HepG2 (cell line): ENCODE data around the gene GSX1. TPM values are rescaled to one million over a fixed set of nuclear protein-coding genes. Genes with fewer than 3 reads are reported as not detected.

Experiments
- CBX2 ChIP-seq, 2 experiments: fragments of 200-600 bp in 1 of 2; sonication (generic); formaldehyde crosslinking in 1 of 2; IDR thresholded peaks; 2 replicates each; pipeline versions ENCODE4 v1.7.0 to v1.8.1; 2018 to 2022; ENCODE audit warnings: low read depth in 2 of 2, low read length in 1 of 2, mild to moderate bottlenecking in 1 of 2, missing genetic modification reagents in 1 of 2
- DNMT3B ChIP-seq: conservative IDR thresholded peaks from 2 replicates; pipeline ENCODE4 v1.6.1; 2016; ENCODE audit warnings: missing biosample characterization, control low read depth
- GZF1 ChIP-seq: sonication (generic); formaldehyde crosslinking; IDR thresholded peaks from 2 replicates; pipeline ENCODE4 v1.5.1; 2020; ENCODE audit warnings: mild to moderate bottlenecking, missing genetic modification reagents
- HOXA9 ChIP-seq: sonication (generic); formaldehyde crosslinking; IDR thresholded peaks from 2 replicates; pipeline ENCODE4 v1.8.1; 2022; ENCODE audit warnings: missing genetic modification reagents, mild to moderate bottlenecking, moderate library complexity, borderline replicate concordance
- NR2F2 ChIP-seq: IDR thresholded peaks from 2 replicates; pipeline ENCODE4 v1.6.1; 2012; ENCODE audit warnings: low read depth, inconsistent platforms, borderline replicate concordance
- TP53 ChIP-seq: sonication (generic); formaldehyde crosslinking; conservative IDR thresholded peaks from 2 replicates; pipeline ENCODE4 v1.4.0; 2020; ENCODE audit warnings: missing genetic modification reagents
- USF2 ChIP-seq, 2 experiments: sonication (generic) in 1 of 2; formaldehyde crosslinking in 1 of 2; IDR thresholded peaks; 2 replicates each; pipeline versions ENCODE4 v1.5.1 to v1.6.1; 2011 to 2020; ENCODE audit warnings: borderline replicate concordance in 1 of 2, low read depth in 1 of 2, low read length in 1 of 2, mild to moderate bottlenecking in 1 of 2, missing genetic modification reagents in 1 of 2, moderate library complexity in 1 of 2
- YY1 ChIP-seq: IDR thresholded peaks from 2 replicates; pipeline ENCODE4 v1.6.1; 2011; ENCODE audit warnings: low read length, low read depth, moderate library complexity, mild to moderate bottlenecking; ENCODE audit not compliant: insufficient read depth, insufficient replicate concordance
- ZNF142 ChIP-seq: sonication (generic); formaldehyde crosslinking; IDR thresholded peaks from 2 replicates; pipeline ENCODE4 v1.4.0; 2020; ENCODE audit warnings: missing genetic modification reagents
- ZNF558 ChIP-seq: sonication (generic); formaldehyde crosslinking; IDR thresholded peaks from 2 replicates; pipeline ENCODE4 v1.9.0; 2022; ENCODE audit warnings: mild to moderate bottlenecking, missing genetic modification reagents, borderline replicate concordance
- ZNF569 ChIP-seq: sonication (generic); formaldehyde crosslinking; IDR thresholded peaks from 2 replicates; pipeline ENCODE4 v1.5.0; 2020; ENCODE audit warnings: mild to moderate bottlenecking, missing genetic modification reagents, moderate library complexity, borderline replicate concordance
- polyA plus RNA-seq, 8 experiments: library from polyadenylated mRNA; depleted of rRNA in 3 of 8; stranded (reverse) in 7 of 8; unstranded in 1 of 8; fragments of >200 nt; fragmentation: Illumina TruSeq in 4 of 8; extraction: Trizol in 4 of 8; gene quantifications; 2 replicates each; pipeline versions ENCODE4 v1.2.1 to v1.2.3, GENCODE V29; 2011 to 2016; ENCODE audit warnings: low read depth in 4 of 8, missing spikeins in 1 of 8, mixed read lengths in 1 of 8; ENCODE audit not compliant: insufficient read depth in 1 of 8
- total RNA-seq, 5 experiments: library from RNA; depleted of rRNA; stranded (reverse); fragments of >200 nt; fragmentation: Illumina TruSeq; extraction: Trizol; gene quantifications; 2 replicates each; pipeline ENCODE4 v1.2.3, GENCODE V29; 2016; ENCODE audit warnings: low read depth in 1 of 5
- TF ChIP-seq, protein P1 (sequence below): sonication (generic); formaldehyde crosslinking; IDR thresholded peaks from 2 replicates; pipeline ENCODE4 v1.5.0; 2020; ENCODE audit warnings: mild to moderate bottlenecking, missing genetic modification reagents, borderline replicate concordance
- TF ChIP-seq, protein P2 (sequence below): IDR thresholded peaks from 2 replicates; pipeline ENCODE4 v1.6.1; 2016; ENCODE audit warnings: missing compliant biosample characterization, missing genetic modification reagents, borderline replicate concordance

Gene GSX1
- total and polyA plus RNA-seq, 2 of the 13 experiments (the other 11 are each of a cell fraction or from before 2014, with no cell fraction given): not detected

DNA sequence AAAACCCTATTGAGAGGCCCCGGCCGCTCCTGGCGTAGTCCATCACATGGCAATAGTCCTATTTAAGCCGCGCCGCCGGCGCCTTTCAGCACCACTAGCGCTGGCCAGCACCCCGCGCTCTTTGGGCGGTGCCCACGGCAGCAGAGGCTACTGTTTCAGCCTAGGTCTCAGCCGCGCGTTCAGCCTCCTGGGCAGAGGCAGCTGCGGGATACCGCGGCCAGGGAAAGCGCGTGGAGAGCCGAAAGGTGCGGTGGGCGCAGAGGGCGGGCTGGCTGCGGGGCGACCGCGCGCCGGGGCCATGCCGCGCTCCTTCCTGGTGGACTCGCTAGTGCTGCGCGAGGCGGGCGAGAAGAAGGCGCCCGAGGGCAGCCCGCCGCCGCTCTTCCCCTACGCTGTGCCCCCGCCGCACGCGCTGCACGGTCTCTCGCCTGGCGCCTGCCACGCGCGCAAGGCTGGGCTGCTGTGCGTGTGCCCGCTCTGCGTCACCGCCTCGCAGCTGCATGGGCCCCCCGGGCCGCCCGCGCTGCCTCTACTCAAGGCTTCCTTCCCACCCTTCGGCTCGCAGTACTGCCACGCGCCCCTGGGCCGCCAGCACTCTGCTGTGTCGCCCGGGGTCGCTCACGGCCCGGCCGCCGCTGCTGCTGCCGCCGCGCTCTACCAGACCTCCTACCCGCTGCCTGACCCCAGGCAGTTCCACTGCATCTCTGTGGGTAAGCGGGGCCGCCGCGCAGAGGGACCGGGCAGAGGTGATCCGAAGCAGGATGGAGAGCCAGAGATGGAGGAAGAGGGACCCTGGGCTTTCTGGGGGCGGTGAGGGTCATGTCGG lies at the start of gene GSX1 (continued):
- TF ChIP-seq, protein P1, sequence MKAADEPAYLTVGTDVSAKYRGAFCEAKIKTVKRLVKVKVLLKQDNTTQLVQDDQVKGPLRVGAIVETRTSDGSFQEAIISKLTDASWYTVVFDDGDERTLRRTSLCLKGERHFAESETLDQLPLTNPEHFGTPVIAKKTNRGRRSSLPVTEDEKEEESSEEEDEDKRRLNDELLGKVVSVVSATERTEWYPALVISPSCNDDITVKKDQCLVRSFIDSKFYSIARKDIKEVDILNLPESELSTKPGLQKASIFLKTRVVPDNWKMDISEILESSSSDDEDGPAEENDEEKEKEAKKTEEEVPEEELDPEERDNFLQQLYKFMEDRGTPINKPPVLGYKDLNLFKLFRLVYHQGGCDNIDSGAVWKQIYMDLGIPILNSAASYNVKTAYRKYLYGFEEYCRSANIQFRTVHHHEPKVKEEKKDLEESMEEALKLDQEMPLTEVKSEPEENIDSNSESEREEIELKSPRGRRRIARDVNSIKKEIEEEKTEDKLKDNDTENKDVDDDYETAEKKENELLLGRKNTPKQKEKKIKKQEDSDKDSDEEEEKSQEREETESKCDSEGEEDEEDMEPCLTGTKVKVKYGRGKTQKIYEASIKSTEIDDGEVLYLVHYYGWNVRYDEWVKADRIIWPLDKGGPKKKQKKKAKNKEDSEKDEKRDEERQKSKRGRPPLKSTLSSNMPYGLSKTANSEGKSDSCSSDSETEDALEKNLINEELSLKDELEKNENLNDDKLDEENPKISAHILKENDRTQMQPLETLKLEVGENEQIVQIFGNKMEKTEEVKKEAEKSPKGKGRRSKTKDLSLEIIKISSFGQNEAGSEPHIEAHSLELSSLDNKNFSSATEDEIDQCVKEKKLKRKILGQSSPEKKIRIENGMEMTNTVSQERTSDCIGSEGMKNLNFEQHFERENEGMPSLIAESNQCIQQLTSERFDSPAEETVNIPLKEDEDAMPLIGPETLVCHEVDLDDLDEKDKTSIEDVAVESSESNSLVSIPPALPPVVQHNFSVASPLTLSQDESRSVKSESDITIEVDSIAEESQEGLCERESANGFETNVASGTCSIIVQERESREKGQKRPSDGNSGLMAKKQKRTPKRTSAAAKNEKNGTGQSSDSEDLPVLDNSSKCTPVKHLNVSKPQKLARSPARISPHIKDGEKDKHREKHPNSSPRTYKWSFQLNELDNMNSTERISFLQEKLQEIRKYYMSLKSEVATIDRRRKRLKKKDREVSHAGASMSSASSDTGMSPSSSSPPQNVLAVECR: peak; percentile 33; the same call in 1 of the 2 replicates
- TF ChIP-seq GZF1 (CRISPR knock-in tag): no peak
- TF ChIP-seq NR2F2: no peak
- TF ChIP-seq YY1: no peak
- TF ChIP-seq ZNF142: no peak
- TF ChIP-seq, protein P2, sequence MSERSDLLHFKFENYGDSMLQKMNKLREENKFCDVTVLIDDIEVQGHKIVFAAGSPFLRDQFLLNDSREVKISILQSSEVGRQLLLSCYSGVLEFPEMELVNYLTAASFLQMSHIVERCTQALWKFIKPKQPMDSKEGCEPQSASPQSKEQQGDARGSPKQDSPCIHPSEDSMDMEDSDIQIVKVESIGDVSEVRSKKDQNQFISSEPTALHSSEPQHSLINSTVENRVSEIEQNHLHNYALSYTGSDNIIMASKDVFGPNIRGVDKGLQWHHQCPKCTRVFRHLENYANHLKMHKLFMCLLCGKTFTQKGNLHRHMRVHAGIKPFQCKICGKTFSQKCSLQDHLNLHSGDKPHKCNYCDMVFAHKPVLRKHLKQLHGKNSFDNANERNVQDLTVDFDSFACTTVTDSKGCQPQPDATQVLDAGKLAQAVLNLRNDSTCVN (CRISPR knock-in tag): no peak
- no peak for TF ChIP-seq ZNF569
- no peak for TF ChIP-seq USF2 (IDR thresholded peaks at IDR 0.05; ENCODE audit: low read depth, low read length)
- TF ChIP-seq USF2 (CRISPR knock-in tag; IDR thresholded peaks at IDR 0.05; ENCODE audit: borderline replicate concordance): no peak
- TF ChIP-seq TP53: no peak
- TF ChIP-seq CBX2 (IDR thresholded peaks at IDR 0.05; ENCODE audit: low read depth, low read length): no peak
- no peak for TF ChIP-seq CBX2 (CRISPR knock-in tag; IDR thresholded peaks at IDR 0.05; ENCODE audit: low read depth)
- 0 out of 2 replicates have a peak, but pooled peaks have one; percentile 52 for TF ChIP-seq HOXA9 (CRISPR knock-in tag)
- no peak for TF ChIP-seq ZNF558 (CRISPR knock-in tag)
- TF ChIP-seq DNMT3B: no peak
